Lung (tissue), 12 donors: ENCODE results near the gene TBC1D5. TPM values are rescaled to one million over a fixed set of nuclear protein-coding genes. Genes with fewer than 3 reads are reported as not detected.

Experiments
- ATAC-seq: fragments of 200-7000 bp; cut with Tn5 transposase; one replicate; pipeline ENCODE4 v1.9.1; 2020; ENCODE audit warnings: moderate number of reproducible peaks; ENCODE audit not compliant: insufficient read depth, low FRiP score
- DNase-seq, 3 donors: peaks; one replicate each; pipeline ENCODE4 v3.0.0-alpha.2; 2013 to 2017
- H3K27ac ChIP-seq, 2 donors: one replicate each; pipeline ENCODE4 v1.5.1; 2013; ENCODE audit warnings: mild to moderate bottlenecking in 2 of 2, moderate library complexity in 2 of 2, control low read depth in 1 of 2, inconsistent platforms in 1 of 2, low read depth in 1 of 2, low read length in 1 of 2
- H3K27me3 ChIP-seq, 3 donors: one replicate each; pipeline ENCODE4 v1.5.1; 2013; ENCODE audit warnings: low read length in 2 of 3; ENCODE audit not compliant: control insufficient read depth in 3 of 3, insufficient read depth in 3 of 3
- H3K36me3 ChIP-seq, 4 donors: one replicate each; pipeline ENCODE4 v1.5.1; 2013; ENCODE audit warnings: low read length in 4 of 4, mild to moderate bottlenecking in 1 of 4, moderate library complexity in 1 of 4; ENCODE audit not compliant: control insufficient read depth in 4 of 4, insufficient read depth in 4 of 4
- H3K4me1 ChIP-seq, 5 donors: one replicate each; pipeline ENCODE4 v1.5.1; 2013; ENCODE audit warnings: low read length in 5 of 5, mild to moderate bottlenecking in 2 of 5, moderate library complexity in 1 of 5; ENCODE audit not compliant: control insufficient read depth in 5 of 5, insufficient read depth in 5 of 5
- H3K4me3 ChIP-seq: one replicate; pipeline ENCODE4 v1.5.1; 2013; ENCODE audit warnings: mild to moderate bottlenecking, control low read depth, moderate library complexity
- H3K9ac ChIP-seq, 2 donors: one replicate each; pipeline ENCODE4 v1.5.1; 2013; ENCODE audit warnings: low read length in 2 of 2, control low read depth in 1 of 2; ENCODE audit not compliant: insufficient read depth in 1 of 2
- H3K9me3 ChIP-seq, 4 donors: one replicate each; pipeline ENCODE4 v1.5.1; 2013; ENCODE audit warnings: low read length in 3 of 4, mild to moderate bottlenecking in 1 of 4, moderate library complexity in 1 of 4; ENCODE audit not compliant: control insufficient read depth in 4 of 4, insufficient read depth in 3 of 4
- CTCF ChIP-seq: IDR thresholded peaks from 2 replicates; pipeline ENCODE4 v1.5.1; 2012; ENCODE audit warnings: mild to moderate bottlenecking; ENCODE audit errors: control extremely low read depth, extremely low read depth
- WGBS, 2 donors: extraction: QIAGEN DNeasy Blood & Tissue Kit; methylation state at CpG; one replicate each; pipeline ENCODE4 v1.1.7; 2013; 5-methylcytosine and 5-hydroxymethylcytosine counted together
- polyA plus RNA-seq, 2 donors: library from polyadenylated mRNA; stranded (reverse); fragments of 200-250 nt; gene quantifications; one replicate each; pipeline ENCODE4 v1.2.1, GENCODE V29; 2013
- total RNA-seq, 2 donors: library from RNA; depleted of rRNA in 1 of 2; stranded (reverse); fragments of >200 nt in 1 of 2; gene quantifications; one replicate each; pipeline ENCODE4 v1.2.1, GENCODE V29; 2014 to 2021
- donor health status: control.
- donor health status: control.
- donor health status: Bipolar disorder and iron deficiency.
- donor health status: healthy.
- donor health status: DM: yes; HTN: yes; CAD: no.

The TBC1D5 gene
- total and polyA plus RNA-seq, 4 donors = 8.7 to 111 (median 39.6) TPM

GRCh38 chr3:17510265-17510664 lies 232.2 kb downstream of the TBC1D5 start:
- Histone ChIP-seq H3K36me3 (peaks cover 0 to 2% (median 0%) of the 10 kb centered on the region in 4 donors), H3K4me1 (no peaks in the 10 kb centered on the region), H3K27ac (no peak overlapping the region), H3K9me3 (no peaks in the 10 kb centered on the region), H3K4me3 (no peak overlapping the region), H3K27me3 (no peaks in the 10 kb centered on the region), H3K9ac (no peak overlapping the region)
- TF ChIP-seq CTCF = no peak
- 89 to 93% methylated on average over 4 of the region's 4 CpGs for WGBS, 2 donors
- DNase-seq (no peak), ATAC-seq (no peak)

DNA sequence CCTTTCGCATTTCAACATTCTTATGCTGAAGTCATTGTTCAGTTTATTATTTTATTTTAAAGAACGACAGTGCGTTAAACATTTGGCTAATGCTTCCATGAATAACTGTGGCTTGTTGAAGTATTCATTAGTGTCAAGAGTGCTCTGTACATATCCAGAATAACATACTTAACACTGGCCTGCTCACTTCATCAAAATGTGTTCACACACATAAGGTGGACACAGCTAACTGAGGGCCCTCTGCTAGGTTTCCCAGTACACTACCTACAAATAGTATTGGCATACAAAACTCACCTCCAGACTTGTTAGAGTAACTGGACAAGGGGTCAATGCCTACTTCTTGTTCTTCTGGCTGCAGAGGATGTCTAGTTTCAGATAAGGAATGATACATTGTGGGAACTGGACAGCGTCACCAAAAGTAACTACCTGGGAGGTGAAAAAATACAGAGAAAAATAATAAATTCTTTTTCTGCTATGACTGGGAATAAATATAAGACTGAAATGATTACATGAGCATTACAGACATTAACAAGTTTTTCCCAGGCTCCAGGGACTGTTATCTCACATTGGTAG lies 234.2 kb downstream of the TBC1D5 start:
- Histone ChIP-seq H3K9ac (no peak overlapping the region), H3K27ac (no peak overlapping the region), H3K27me3 (no peaks in the 10 kb centered on the region), H3K36me3 (peaks cover 0 to 2% (median 0%) of the 10 kb centered on the region in 4 donors), H3K9me3 (no peaks in the 10 kb centered on the region), H3K4me3 (no peak overlapping the region), H3K4me1 (no peaks in the 10 kb centered on the region)
- TF ChIP-seq CTCF = no peak
- DNase-seq = peak in 2 of 3 donors; percentile 4 to 12
- no peak for ATAC-seq
- WGBS, 2 donors = 72 to 85% methylated on average over 4 of the region's 4 CpGs

DNA sequence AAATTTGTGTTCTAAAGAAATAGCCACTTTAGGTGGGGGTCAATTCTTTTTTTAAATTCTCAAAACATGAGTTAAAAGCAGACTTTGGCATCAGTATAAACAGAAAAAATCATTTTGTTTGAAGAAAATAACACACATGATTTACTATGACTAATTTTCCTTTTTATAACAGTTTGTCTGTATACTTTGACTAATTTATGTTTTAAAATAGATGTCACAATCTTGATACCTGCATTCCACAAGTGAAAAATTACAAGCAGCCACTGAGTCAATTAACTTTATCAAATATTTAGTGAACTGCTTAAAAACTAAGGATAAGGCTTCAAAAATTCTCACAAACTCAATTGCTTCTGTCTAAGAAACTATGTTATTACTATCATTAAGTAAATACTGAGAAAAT lies 235.0 kb downstream of the TBC1D5 start:
- H3K36me3 ChIP-seq = peaks cover 0 to 2% (median 0%) of the 10 kb centered on the region in 4 donors
- H3K4me1 ChIP-seq = no peaks in the 10 kb centered on the region
- no peak overlapping the region for H3K4me3 ChIP-seq
- DNase-seq = no peak
- ATAC-seq = no peak
- no peaks in the 10 kb centered on the region for H3K27me3 ChIP-seq
- no peak for TF ChIP-seq CTCF
- no peak overlapping the region for H3K27ac ChIP-seq
- H3K9me3 ChIP-seq = no peaks in the 10 kb centered on the region
- no peak overlapping the region for H3K9ac ChIP-seq

DNA sequence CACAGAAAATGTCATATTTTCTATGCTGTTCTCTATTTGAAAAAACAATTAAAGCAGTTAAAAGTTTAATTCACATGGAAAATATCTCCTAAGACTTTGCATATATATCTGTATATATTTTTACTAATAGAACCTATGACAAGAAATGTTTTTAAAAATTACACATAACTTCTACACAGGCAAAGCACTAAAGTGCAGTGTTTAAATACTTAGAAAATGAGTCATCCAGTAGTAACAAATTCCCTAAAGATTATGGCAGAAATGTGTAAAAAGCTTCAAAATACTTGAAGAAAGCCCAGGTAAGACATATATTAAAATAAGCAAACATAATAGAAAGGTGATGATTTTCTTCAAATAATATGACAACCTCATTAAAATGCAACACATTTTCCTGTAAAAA lies 236.6 kb downstream of the TBC1D5 start:
- Histone ChIP-seq H3K9ac (no peak overlapping the region), H3K36me3 (peaks cover 0 to 2% (median 0%) of the 10 kb centered on the region in 4 donors), H3K4me3 (no peak overlapping the region), H3K9me3 (no peaks in the 10 kb centered on the region), H3K4me1 (peaks cover 0 to 3% (median 0%) of the 10 kb centered on the region in 5 donors), H3K27me3 (no peaks in the 10 kb centered on the region), H3K27ac (no peak overlapping the region)
- DNase-seq (no peak), ATAC-seq (no peak)
- no peak for TF ChIP-seq CTCF
